Vagina (tissue), 2 donors: ENCODE data around the gene TENM4. TPM values are rescaled to one million over a fixed set of nuclear protein-coding genes. Genes with fewer than 3 reads are reported as not detected.

Source experiments
- DNase-seq, 2 donors: peaks; one replicate each; pipeline ENCODE4 v3.0.0-alpha.2; 2017; ENCODE audit errors: extremely low spot score in 2 of 2
- H3K27ac ChIP-seq: fragments of 200-600 bp; sonication (generic); one replicate; pipeline ENCODE4 v1.5.1; 2019
- H3K27me3 ChIP-seq: fragments of 200-600 bp; sonication (generic); one replicate; pipeline ENCODE4 v1.5.1; 2019
- H3K36me3 ChIP-seq, 2 donors: fragments of 200-600 bp; sonication (generic); one replicate each; pipeline ENCODE4 v1.5.1; 2017 to 2019
- H3K4me1 ChIP-seq: fragments of 200-600 bp; sonication (generic); one replicate; pipeline ENCODE4 v1.5.1; 2019
- H3K4me3 ChIP-seq, 2 donors: fragments of 200-600 bp; sonication (generic); 1 replicate in 1 of 2; 2 replicates in 1 of 2; pipeline ENCODE4 v1.5.1; 2016 to 2019
- H3K9me3 ChIP-seq: fragments of 200-600 bp; sonication (generic); one replicate; pipeline ENCODE4 v1.5.1; 2019
- POLR2A ChIP-seq, 2 donors: fragments of 450-650 bp; IDR thresholded peaks; one replicate each; pipeline ENCODE4 v1.6.1; 2017; ENCODE audit warnings: antibody characterized with exemption in 2 of 2, mild to moderate bottlenecking in 2 of 2, moderate library complexity in 2 of 2
- POLR2AphosphoS5 ChIP-seq, 2 donors: sonication (generic); formaldehyde crosslinking; IDR thresholded peaks; one replicate each; pipeline ENCODE4 v1.9.0; 2017; ENCODE audit warnings: antibody characterized with exemption in 2 of 2, mild to moderate bottlenecking in 2 of 2, low read depth in 1 of 2; ENCODE audit not compliant: insufficient read depth in 1 of 2
- intact Hi-C: fragments of 100-400 bp; cut with DNase I; formaldehyde crosslinking; loops from one replicate; pipeline ENCODE4 v1.15.1; 2023
- total RNA-seq: library from RNA; depleted of rRNA; stranded (reverse); fragments of >200 nt; gene quantifications from one replicate; pipeline ENCODE4 v1.2.3, GENCODE V29; 2016
- TF ChIP-seq, protein P1 (sequence below), 3 experiments: fragments of 450-650 bp in 2 of 3; fragments of 200-600 bp in 1 of 3; sonication (generic) in 1 of 3; IDR thresholded peaks; one replicate each; pipeline ENCODE4 v1.5.1; 2017 to 2019; ENCODE audit warnings: antibody characterized with exemption in 3 of 3, mild to moderate bottlenecking in 2 of 3, moderate library complexity in 2 of 3

TENM4 gene
- total RNA-seq, 1 donor from 2014 or later: 12.5 TPM

- peak overlapping the region; percentile 92 for H3K27ac ChIP-seq
- intact Hi-C loops: no loop called here
- no peaks in the 10 kb centered on the region for H3K36me3 ChIP-seq
- TF ChIP-seq POLR2A (IDR thresholded peaks at IDR 0.05) (no peak), POLR2AphosphoS5 (IDR thresholded peaks at IDR 0.05; ENCODE audit: insufficient read depth in 1 of 2, low read depth in 1 of 2) (no peak)
- TF ChIP-seq, protein P1, sequence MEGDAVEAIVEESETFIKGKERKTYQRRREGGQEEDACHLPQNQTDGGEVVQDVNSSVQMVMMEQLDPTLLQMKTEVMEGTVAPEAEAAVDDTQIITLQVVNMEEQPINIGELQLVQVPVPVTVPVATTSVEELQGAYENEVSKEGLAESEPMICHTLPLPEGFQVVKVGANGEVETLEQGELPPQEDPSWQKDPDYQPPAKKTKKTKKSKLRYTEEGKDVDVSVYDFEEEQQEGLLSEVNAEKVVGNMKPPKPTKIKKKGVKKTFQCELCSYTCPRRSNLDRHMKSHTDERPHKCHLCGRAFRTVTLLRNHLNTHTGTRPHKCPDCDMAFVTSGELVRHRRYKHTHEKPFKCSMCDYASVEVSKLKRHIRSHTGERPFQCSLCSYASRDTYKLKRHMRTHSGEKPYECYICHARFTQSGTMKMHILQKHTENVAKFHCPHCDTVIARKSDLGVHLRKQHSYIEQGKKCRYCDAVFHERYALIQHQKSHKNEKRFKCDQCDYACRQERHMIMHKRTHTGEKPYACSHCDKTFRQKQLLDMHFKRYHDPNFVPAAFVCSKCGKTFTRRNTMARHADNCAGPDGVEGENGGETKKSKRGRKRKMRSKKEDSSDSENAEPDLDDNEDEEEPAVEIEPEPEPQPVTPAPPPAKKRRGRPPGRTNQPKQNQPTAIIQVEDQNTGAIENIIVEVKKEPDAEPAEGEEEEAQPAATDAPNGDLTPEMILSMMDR (IDR thresholded peaks at IDR 0.05): no peak
- no peak for DNase-seq
- H3K27me3 ChIP-seq: no peaks in the 10 kb centered on the region
- no peaks in the 10 kb centered on the region for H3K9me3 ChIP-seq
- peak overlapping the region; percentile 52 to 62 for H3K4me3 ChIP-seq
- H3K4me1 ChIP-seq: peaks cover 44% of the 10 kb centered on the region
These were observed 802 bp downstream of the TENM4 start for GRCh38 chr11:79439886-79440570.

DNA sequence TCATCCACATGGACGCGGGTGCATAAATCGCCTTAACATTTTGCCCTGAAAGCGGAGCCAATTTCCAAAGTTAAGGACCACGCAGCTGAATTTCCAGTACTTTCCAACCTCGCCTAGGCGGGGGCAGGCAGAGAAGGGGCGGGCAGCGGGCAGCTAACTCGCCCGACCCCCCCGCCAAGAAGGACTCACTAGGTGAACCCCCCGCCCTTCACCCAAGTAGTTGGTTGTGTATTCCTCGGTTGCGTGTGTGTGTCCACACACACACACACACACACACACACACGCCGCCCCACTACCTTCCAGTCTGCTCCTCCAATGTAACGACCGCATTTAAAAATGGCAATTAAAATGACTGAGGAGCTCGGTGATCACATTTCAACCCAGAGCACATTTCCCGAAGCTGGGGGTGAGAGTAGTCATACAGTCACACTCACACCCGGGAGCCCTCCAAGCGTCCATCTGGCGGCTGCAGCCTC is 1.4 kb downstream of the TENM4 start:
- intact Hi-C loops: no loop called here
- peaks cover 44% of the 10 kb centered on the region for H3K4me1 ChIP-seq
- TF ChIP-seq POLR2A (IDR thresholded peaks at IDR 0.05) (no peak), POLR2AphosphoS5 (IDR thresholded peaks at IDR 0.05; ENCODE audit: insufficient read depth in 1 of 2, low read depth in 1 of 2) (no peak)
- TF ChIP-seq, protein P1 (IDR thresholded peaks at IDR 0.05): no peak
- no peak for DNase-seq
- no peaks in the 10 kb centered on the region for H3K27me3 ChIP-seq
- H3K27ac ChIP-seq: peak overlapping the region; percentile 92
- H3K4me3 ChIP-seq: peak overlapping the region; percentile 52 to 62
- H3K9me3 ChIP-seq: no peaks in the 10 kb centered on the region
- no peaks in the 10 kb centered on the region for H3K36me3 ChIP-seq

- TF ChIP-seq POLR2AphosphoS5 (IDR thresholded peaks at IDR 0.05; ENCODE audit: insufficient read depth in 1 of 2, low read depth in 1 of 2): peak in 1 of 2 donors; percentile 52
- TF ChIP-seq, protein P1 (IDR thresholded peaks at IDR 0.05): no peak
- no peaks in the 10 kb centered on the region for H3K9me3 ChIP-seq
- intact Hi-C loops: no loop called here
- H3K27ac ChIP-seq: peak overlapping the region; percentile 92
- H3K36me3 ChIP-seq: no peaks in the 10 kb centered on the region
- H3K4me3 ChIP-seq: peak overlapping the region; percentile 52 to 62
- DNase-seq: no peak
- H3K27me3 ChIP-seq: no peaks in the 10 kb centered on the region
- peaks cover 44% of the 10 kb centered on the region for H3K4me1 ChIP-seq
These were observed 2.0 kb downstream of the TENM4 start for GRCh38 chr11:79438631-79439409.

DNA sequence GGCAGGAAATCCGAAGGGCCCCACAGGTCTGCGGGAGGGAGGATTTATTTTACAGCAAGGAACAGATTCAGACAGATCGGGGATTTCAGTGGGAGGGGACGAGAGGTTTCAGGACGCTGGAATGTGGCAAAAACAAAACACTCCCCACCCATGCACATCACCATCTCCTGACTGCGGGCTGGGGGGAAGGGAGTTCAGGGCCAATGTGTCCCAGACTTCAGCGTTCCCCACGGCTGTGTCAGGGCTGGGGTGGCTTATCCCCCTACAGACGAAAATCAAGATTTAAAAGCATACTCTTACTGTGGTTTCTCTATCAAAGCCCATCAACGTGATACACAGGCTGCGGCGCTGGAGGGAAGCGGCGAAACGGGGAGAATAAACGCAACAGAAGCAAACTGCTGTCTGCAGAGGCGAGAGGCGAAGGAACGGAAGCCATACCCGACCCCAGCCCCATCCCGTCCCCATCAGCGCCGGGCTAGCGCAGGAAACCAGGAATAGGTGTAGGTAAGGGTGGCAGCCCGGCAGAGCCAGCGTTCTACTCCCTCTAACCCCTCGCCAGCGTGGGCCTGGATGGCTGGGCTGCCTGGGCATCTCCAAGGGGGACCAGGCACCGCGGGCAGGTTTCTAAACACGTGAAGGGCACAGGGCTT is 2.7 kb downstream of the TENM4 start:
- peak overlapping the region; percentile 92 for H3K27ac ChIP-seq
- no peaks in the 10 kb centered on the region for H3K27me3 ChIP-seq
- H3K36me3 ChIP-seq: no peaks in the 10 kb centered on the region
- intact Hi-C loops: no loop called here
- no peak for DNase-seq
- TF ChIP-seq POLR2AphosphoS5 (IDR thresholded peaks at IDR 0.05; ENCODE audit: insufficient read depth in 1 of 2, low read depth in 1 of 2) (no peak), POLR2A (IDR thresholded peaks at IDR 0.05) (no peak)
- TF ChIP-seq, protein P1 (IDR thresholded peaks at IDR 0.05): no peak
- peak overlapping the region; percentile 52 to 62 for H3K4me3 ChIP-seq
- no peaks in the 10 kb centered on the region for H3K9me3 ChIP-seq
- H3K4me1 ChIP-seq: peaks cover 44% of the 10 kb centered on the region
